NOMO-1 treated with DMSO at 0.1 percent for 48 hours (cell line): Measurements from ENCODE around the gene ZSCAN16.

Experiments used
- DNase-seq: peaks from one replicate; lab custom pipeline; 2025; ENCODE audit not compliant: unreplicated experiment; lab: John Stamatoyannopoulos, UW

Gene ZSCAN16

DNA sequence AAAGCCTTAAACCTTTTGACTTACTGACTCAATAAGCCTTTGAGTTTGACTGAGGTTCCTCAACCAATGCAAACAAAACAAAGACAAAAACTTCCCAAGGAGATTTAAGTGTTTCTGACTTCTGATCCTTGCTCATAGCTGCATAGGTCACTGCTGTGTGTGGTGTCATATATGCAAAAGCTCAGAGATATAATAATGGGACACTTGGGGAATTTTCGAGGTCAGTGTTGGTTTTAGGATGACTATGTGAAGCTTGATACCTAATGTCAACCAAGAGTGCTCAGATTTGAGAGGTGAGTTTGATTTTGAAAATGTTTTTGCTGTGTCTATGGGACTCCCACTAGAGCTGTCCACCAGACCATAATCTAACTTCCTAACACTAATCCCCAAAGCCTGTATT is 43.5 kb downstream of the ZSCAN16 start:
- DNase-seq: no peak

DNA sequence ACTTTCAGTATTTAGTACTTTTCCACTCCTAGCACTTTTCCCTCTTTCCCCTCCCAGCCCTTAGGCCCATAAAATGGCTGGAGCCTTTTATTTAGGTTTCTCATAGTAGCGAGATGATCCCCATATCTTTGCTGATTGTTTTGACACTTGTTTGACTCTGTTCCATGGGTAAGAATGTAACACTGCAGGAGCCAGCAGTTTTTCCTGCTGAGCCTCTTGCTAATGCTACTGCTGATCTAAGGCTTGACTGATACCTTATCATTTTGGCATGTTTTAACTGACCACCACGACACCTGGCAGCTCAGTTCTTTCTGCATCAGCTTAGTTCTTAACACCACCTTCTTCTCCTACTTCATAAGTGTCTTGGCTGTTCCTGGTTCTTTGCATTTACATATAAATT is 46.9 kb downstream of the ZSCAN16 start:
- no peak for DNase-seq

DNA sequence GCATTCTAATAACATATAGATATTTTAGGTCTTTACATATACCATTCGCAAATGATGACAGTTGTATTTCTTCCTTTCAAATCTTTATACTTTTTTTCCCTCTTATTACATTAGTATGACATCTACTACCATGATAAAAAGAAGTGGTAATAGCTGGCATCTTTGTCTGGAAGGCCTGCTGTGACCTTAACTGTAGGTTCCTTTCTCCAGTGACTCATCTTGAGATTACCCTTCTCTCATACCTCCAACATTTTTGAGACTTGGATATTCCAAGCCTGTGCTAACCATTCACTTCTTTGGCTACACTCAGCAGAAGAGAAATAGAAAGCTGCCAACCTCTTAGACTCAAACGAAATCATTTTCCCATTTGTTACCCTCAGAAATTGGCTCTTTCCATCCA is 47.6 kb downstream of the ZSCAN16 start:
- DNase-seq: no peak

DNA sequence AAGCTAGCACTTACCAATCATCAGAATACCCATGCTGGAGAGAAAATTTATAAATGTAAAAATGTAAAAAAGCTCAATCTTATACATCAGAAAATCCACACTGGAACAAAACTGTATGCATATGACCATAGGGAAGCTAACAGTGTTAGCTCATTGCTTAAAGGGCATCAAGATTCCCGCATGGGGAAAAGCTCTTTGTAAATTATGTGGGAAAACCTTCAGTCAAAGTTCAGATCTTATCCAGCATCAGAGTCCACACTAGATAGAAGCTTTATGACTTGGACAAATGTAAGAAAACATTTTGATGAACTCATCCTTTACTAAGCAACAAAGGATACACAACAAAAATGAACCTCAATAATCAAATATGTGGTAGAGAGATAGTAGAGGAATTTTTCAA is 52.0 kb downstream of the ZSCAN16 start:
- DNase-seq: no peak
